Measurements from ENCODE around the gene TSPAN11. TPM values are rescaled to one million over a fixed set of nuclear protein-coding genes. Genes with fewer than 3 reads are reported as not detected.

The TSPAN11 gene
- total and polyA plus RNA-seq, 12 donors, result 0.30 to 6.2 (median 1.2) TPM

- DNase-seq, result no peak
- Histone ChIP-seq H3K36me3 (replicated peaks in 1 of 2) (no peaks in the 10 kb centered on the region), H3K4me1 (replicated peaks in 1 of 2) (no peaks in the 10 kb centered on the region), H3K27ac (no peak overlapping the region), H3K27me3 (no peaks in the 10 kb centered on the region), H3K9me3 (replicated peaks in 1 of 3) (no peaks in the 10 kb centered on the region), H3K4me3 (no peak overlapping the region)
- intact Hi-C loops (cut with DNase I), result no loop called here
- 80 to 100% (median 90%) methylated on average over 2 to 3 of the region's 3 CpGs for WGBS, 4 donors
- TF ChIP-seq POLR2A (IDR thresholded peaks at IDR 0.05) (no peak), CTCF (IDR thresholded peaks at IDR 0.05) (no peak)
These were observed 64.2 kb downstream of the TSPAN11 start for GRCh38 chr12:30990776-30991175.

- WGBS, 4 donors, result 87 to 91% (median 89%) methylated on average over 3 to 4 of the region's 4 CpGs
- intact Hi-C loops (cut with DNase I), result no loop called here
- Histone ChIP-seq H3K4me3 (no peak overlapping the region), H3K9me3 (replicated peaks in 1 of 3) (no peaks in the 10 kb centered on the region), H3K36me3 (replicated peaks in 1 of 2) (no peaks in the 10 kb centered on the region), H3K4me1 (replicated peaks in 1 of 2) (no peaks in the 10 kb centered on the region), H3K27me3 (no peaks in the 10 kb centered on the region), H3K27ac (no peak overlapping the region)
- no peak for DNase-seq
- no peak for TF ChIP-seq CTCF (IDR thresholded peaks at IDR 0.05)
- no peak for TF ChIP-seq POLR2A (IDR thresholded peaks at IDR 0.05)
These were observed 64.9 kb downstream of the TSPAN11 start for GRCh38 chr12:30991466-30991865.

- WGBS, 4 donors, result 88 to 94% (median 91%) methylated on average over 3 to 4 of the region's 4 CpGs; no CpG with 5 or more reads in 1 of the 4 donors
These were observed 65.8 kb downstream of the TSPAN11 start for GRCh38 chr12:30992381-30992780.

GRCh38 chr12:30993766-30994165 is 67.2 kb downstream of the TSPAN11 start:
- H3K9me3 ChIP-seq (replicated peaks in 1 of 3), result no peaks in the 10 kb centered on the region
- WGBS, 4 donors, result 90 to 98% (median 93%) methylated on average over 4 of the region's 4 CpGs
- H3K27ac ChIP-seq, result no peak overlapping the region
- no peaks in the 10 kb centered on the region for H3K36me3 ChIP-seq (replicated peaks in 1 of 2)
- TF ChIP-seq CTCF (IDR thresholded peaks at IDR 0.05) (no peak), POLR2A (IDR thresholded peaks at IDR 0.05) (no peak)
- no peak for DNase-seq
- no peaks in the 10 kb centered on the region for H3K4me1 ChIP-seq (replicated peaks in 1 of 2)
- intact Hi-C loops (cut with DNase I), result no loop called here
- no peaks in the 10 kb centered on the region for H3K27me3 ChIP-seq
- no peak overlapping the region for H3K4me3 ChIP-seq

More at GRCh38 chr12:30992381-30992780, 65.8 kb downstream of the TSPAN11 start:
- intact Hi-C loops (cut with DNase I), result no loop called here
- H3K4me1 ChIP-seq (replicated peaks in 1 of 2), result no peaks in the 10 kb centered on the region
- TF ChIP-seq POLR2A (IDR thresholded peaks at IDR 0.05) (no peak), CTCF (IDR thresholded peaks at IDR 0.05) (no peak)
- no peaks in the 10 kb centered on the region for H3K36me3 ChIP-seq (replicated peaks in 1 of 2)
- no peaks in the 10 kb centered on the region for H3K9me3 ChIP-seq (replicated peaks in 1 of 3)
- DNase-seq, result no peak
- no peaks in the 10 kb centered on the region for H3K27me3 ChIP-seq
- H3K27ac ChIP-seq, result no peak overlapping the region
- H3K4me3 ChIP-seq, result no peak overlapping the region

Measured in adrenal gland (tissue), 12 donors.